ENCODE measurements around the gene MTO1.

GRCh38 chr6:73481969-73482368, 20.4 kb downstream of the MTO1 start:
- TF ChIP-seq EZH2 (IDR thresholded peaks at IDR 0.05; ENCODE audit: low read length, unreplicated experiment) (no peak), CTCF (conservative IDR thresholded peaks at IDR 0.05; ENCODE audit: low read depth, low read length) (no peak)
